HEK293 (cell line): ENCODE measurements around the gene PDE4D.

ENCODE experiments used
- BCL11A ChIP-seq: fragments of 450-650 bp; formaldehyde crosslinking; IDR thresholded peaks from 2 replicates; pipeline ENCODE4 v1.5.1; 2016; ENCODE audit warnings: low read depth, missing biosample characterization, missing genetic modification characterization
- FEZF1 ChIP-seq: fragments of 450-650 bp; formaldehyde crosslinking; IDR thresholded peaks from 2 replicates; pipeline ENCODE4 v1.5.1; 2016; ENCODE audit warnings: missing biosample characterization, missing genetic modification characterization
- INSM2 ChIP-seq: fragments of 450-650 bp; formaldehyde crosslinking; IDR thresholded peaks from 2 replicates; pipeline ENCODE4 v1.5.1; 2016; ENCODE audit warnings: missing biosample characterization, missing genetic modification characterization
- KLF10 ChIP-seq: fragments of 450-650 bp; IDR thresholded peaks from 2 replicates; pipeline ENCODE4 v1.5.1; 2018; ENCODE audit warnings: missing biosample characterization, mild to moderate bottlenecking, missing genetic modification characterization
- OSR2 ChIP-seq: fragments of 450-650 bp; formaldehyde crosslinking; IDR thresholded peaks from 2 replicates; pipeline ENCODE4 v1.5.1; 2016; ENCODE audit warnings: missing biosample characterization, missing genetic modification characterization
- SALL2 ChIP-seq: fragments of 450-650 bp; formaldehyde crosslinking; IDR thresholded peaks from 2 replicates; pipeline ENCODE4 v1.5.0; 2017; ENCODE audit warnings: missing biosample characterization, mild to moderate bottlenecking, missing genetic modification characterization, borderline replicate concordance
- SCRT1 ChIP-seq: fragments of 450-650 bp; formaldehyde crosslinking; IDR thresholded peaks from 2 replicates; pipeline ENCODE4 v1.5.1; 2016; ENCODE audit warnings: missing biosample characterization, missing genetic modification characterization, borderline replicate concordance
- SCRT2 ChIP-seq: fragments of 450-650 bp; formaldehyde crosslinking; IDR thresholded peaks from 2 replicates; pipeline ENCODE4 v1.5.1; 2016; ENCODE audit warnings: missing biosample characterization, missing genetic modification characterization
- ZBTB6 ChIP-seq: fragments of 450-650 bp; formaldehyde crosslinking; IDR thresholded peaks from 2 replicates; pipeline ENCODE4 v1.5.1; 2017; ENCODE audit warnings: missing biosample characterization, missing genetic modification characterization
- ZFP69B ChIP-seq: fragments of 450-650 bp; formaldehyde crosslinking; IDR thresholded peaks from 2 replicates; pipeline ENCODE4 v1.5.1; 2016; ENCODE audit warnings: missing biosample characterization, missing genetic modification characterization
- ZIC2 ChIP-seq: fragments of 450-650 bp; formaldehyde crosslinking; IDR thresholded peaks from 2 replicates; pipeline ENCODE4 v1.5.1; 2016; ENCODE audit warnings: missing biosample characterization, missing genetic modification characterization
- ZNF324 ChIP-seq: fragments of 450-650 bp; formaldehyde crosslinking; IDR thresholded peaks from 2 replicates; pipeline ENCODE4 v1.5.1; 2016; ENCODE audit warnings: missing biosample characterization, missing genetic modification characterization
- ZNF335 ChIP-seq: fragments of 450-650 bp; formaldehyde crosslinking; conservative IDR thresholded peaks from 2 replicates; pipeline ENCODE4 v1.5.1; 2016; ENCODE audit warnings: missing biosample characterization, missing genetic modification characterization
- ZNF362 ChIP-seq: fragments of 450-650 bp; formaldehyde crosslinking; IDR thresholded peaks from 2 replicates; pipeline ENCODE4 v1.5.1; 2016; ENCODE audit warnings: missing biosample characterization, missing genetic modification characterization
- ZNF600 ChIP-seq: fragments of 450-650 bp; formaldehyde crosslinking; IDR thresholded peaks from 2 replicates; pipeline ENCODE4 v1.5.1; 2016; ENCODE audit warnings: missing biosample characterization, missing genetic modification characterization
- ZNF610 ChIP-seq: fragments of 450-650 bp; formaldehyde crosslinking; IDR thresholded peaks from 2 replicates; pipeline ENCODE4 v1.5.1; 2016; ENCODE audit warnings: missing biosample characterization, missing genetic modification characterization, borderline replicate concordance
- ZNF654 ChIP-seq: fragments of 450-650 bp; formaldehyde crosslinking; IDR thresholded peaks from 2 replicates; pipeline ENCODE4 v1.5.1; 2016; ENCODE audit warnings: low read depth, missing biosample characterization, missing genetic modification characterization
- ZNF664 ChIP-seq: fragments of 450-650 bp; formaldehyde crosslinking; IDR thresholded peaks from 2 replicates; pipeline ENCODE4 v1.5.1; 2016; ENCODE audit warnings: missing biosample characterization, missing genetic modification characterization
- ZNF707 ChIP-seq: fragments of 450-650 bp; formaldehyde crosslinking; IDR thresholded peaks from 2 replicates; pipeline ENCODE4 v1.5.1; 2016; ENCODE audit warnings: missing biosample characterization, missing genetic modification characterization
- ZNF76 ChIP-seq: fragments of 450-650 bp; formaldehyde crosslinking; IDR thresholded peaks from 2 replicates; pipeline ENCODE4; 2016; ENCODE audit warnings: low read depth, missing biosample characterization, missing genetic modification characterization, borderline replicate concordance
- ZNF830 ChIP-seq: fragments of 450-650 bp; IDR thresholded peaks from 2 replicates; pipeline ENCODE4 v1.5.0; 2018; ENCODE audit warnings: missing biosample characterization, missing genetic modification characterization, low read depth, mild to moderate bottlenecking, moderate library complexity
- ZNF837 ChIP-seq: fragments of 450-650 bp; formaldehyde crosslinking; IDR thresholded peaks from 2 replicates; pipeline ENCODE4 v1.5.1; 2016; ENCODE audit warnings: missing biosample characterization, missing genetic modification characterization
- TF ChIP-seq, protein P1 (sequence below): fragments of 450-650 bp; IDR thresholded peaks from 2 replicates; pipeline ENCODE4 v1.5.1; 2018; ENCODE audit warnings: missing biosample characterization, mild to moderate bottlenecking, missing genetic modification characterization
- TF ChIP-seq, protein P2 (sequence below): fragments of 450-650 bp; formaldehyde crosslinking; IDR thresholded peaks from 2 replicates; pipeline ENCODE4 v1.5.1; 2017; ENCODE audit warnings: missing biosample characterization, missing genetic modification characterization
- TF ChIP-seq, protein P3 (sequence below): sonication (generic); formaldehyde crosslinking; IDR thresholded peaks from 2 replicates; pipeline ENCODE4 v1.8.1; 2022; ENCODE audit warnings: mild to moderate bottlenecking, moderate library complexity, missing genetic modification reagents
- TF ChIP-seq, protein P4 (sequence below): fragments of 450-650 bp; formaldehyde crosslinking; IDR thresholded peaks from 2 replicates; pipeline ENCODE4 v1.5.1; 2016; ENCODE audit warnings: missing biosample characterization, missing genetic modification characterization
- TF ChIP-seq, protein P5 (sequence below): fragments of 450-650 bp; formaldehyde crosslinking; IDR thresholded peaks from 2 replicates; pipeline ENCODE4 v1.5.1; 2016; ENCODE audit warnings: missing biosample characterization, missing genetic modification characterization
- TF ChIP-seq, protein P6 (sequence below): fragments of 450-650 bp; formaldehyde crosslinking; IDR thresholded peaks from 2 replicates; pipeline ENCODE4 v1.5.1; 2016; ENCODE audit warnings: missing biosample characterization, missing genetic modification characterization

PDE4D gene

GRCh38 chr5:59745415-59745863 is 148.1 kb downstream of the PDE4D start (continued):
- TF ChIP-seq BCL11A (tag by site-specific recombination), result 0 out of 2 replicates have a peak, but pooled peaks have one; percentile 23
- TF ChIP-seq ZNF610 (tag by site-specific recombination), result peak; percentile 40; the same call in 1 of the 2 replicates
- TF ChIP-seq, protein P1, sequence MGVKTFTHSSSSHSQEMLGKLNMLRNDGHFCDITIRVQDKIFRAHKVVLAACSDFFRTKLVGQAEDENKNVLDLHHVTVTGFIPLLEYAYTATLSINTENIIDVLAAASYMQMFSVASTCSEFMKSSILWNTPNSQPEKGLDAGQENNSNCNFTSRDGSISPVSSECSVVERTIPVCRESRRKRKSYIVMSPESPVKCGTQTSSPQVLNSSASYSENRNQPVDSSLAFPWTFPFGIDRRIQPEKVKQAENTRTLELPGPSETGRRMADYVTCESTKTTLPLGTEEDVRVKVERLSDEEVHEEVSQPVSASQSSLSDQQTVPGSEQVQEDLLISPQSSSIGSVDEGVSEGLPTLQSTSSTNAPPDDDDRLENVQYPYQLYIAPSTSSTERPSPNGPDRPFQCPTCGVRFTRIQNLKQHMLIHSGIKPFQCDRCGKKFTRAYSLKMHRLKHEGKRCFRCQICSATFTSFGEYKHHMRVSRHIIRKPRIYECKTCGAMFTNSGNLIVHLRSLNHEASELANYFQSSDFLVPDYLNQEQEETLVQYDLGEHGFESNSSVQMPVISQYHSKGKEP (tag by site-specific recombination), result peak; percentile 91
- TF ChIP-seq ZBTB6 (tag by site-specific recombination), result no peak
- TF ChIP-seq SALL2 (tag by site-specific recombination), result no peak
- TF ChIP-seq ZIC2 (tag by site-specific recombination), result peak; percentile 92
- TF ChIP-seq, protein P2, sequence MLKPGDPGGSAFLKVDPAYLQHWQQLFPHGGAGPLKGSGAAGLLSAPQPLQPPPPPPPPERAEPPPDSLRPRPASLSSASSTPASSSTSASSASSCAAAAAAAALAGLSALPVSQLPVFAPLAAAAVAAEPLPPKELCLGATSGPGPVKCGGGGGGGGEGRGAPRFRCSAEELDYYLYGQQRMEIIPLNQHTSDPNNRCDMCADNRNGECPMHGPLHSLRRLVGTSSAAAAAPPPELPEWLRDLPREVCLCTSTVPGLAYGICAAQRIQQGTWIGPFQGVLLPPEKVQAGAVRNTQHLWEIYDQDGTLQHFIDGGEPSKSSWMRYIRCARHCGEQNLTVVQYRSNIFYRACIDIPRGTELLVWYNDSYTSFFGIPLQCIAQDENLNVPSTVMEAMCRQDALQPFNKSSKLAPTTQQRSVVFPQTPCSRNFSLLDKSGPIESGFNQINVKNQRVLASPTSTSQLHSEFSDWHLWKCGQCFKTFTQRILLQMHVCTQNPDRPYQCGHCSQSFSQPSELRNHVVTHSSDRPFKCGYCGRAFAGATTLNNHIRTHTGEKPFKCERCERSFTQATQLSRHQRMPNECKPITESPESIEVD (tag by site-specific recombination), result peak; percentile 92
- TF ChIP-seq ZNF707, result no peak
- peak; percentile 34; the same call in 1 of the 2 replicates for TF ChIP-seq KLF10 (tag by site-specific recombination)
- TF ChIP-seq, protein P3, sequence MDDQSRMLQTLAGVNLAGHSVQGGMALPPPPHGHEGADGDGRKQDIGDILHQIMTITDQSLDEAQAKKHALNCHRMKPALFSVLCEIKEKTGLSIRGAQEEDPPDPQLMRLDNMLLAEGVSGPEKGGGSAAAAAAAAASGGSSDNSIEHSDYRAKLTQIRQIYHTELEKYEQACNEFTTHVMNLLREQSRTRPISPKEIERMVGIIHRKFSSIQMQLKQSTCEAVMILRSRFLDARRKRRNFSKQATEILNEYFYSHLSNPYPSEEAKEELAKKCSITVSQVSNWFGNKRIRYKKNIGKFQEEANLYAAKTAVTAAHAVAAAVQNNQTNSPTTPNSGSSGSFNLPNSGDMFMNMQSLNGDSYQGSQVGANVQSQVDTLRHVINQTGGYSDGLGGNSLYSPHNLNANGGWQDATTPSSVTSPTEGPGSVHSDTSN (CRISPR knock-in tag), result no peak
- peak; percentile 95 for TF ChIP-seq SCRT1 (tag by site-specific recombination)
- TF ChIP-seq FEZF1, result peak; percentile 90
- TF ChIP-seq ZNF600, result peak; percentile 88
- peak; percentile 81 for TF ChIP-seq OSR2 (tag by site-specific recombination)
- TF ChIP-seq, protein P4, sequence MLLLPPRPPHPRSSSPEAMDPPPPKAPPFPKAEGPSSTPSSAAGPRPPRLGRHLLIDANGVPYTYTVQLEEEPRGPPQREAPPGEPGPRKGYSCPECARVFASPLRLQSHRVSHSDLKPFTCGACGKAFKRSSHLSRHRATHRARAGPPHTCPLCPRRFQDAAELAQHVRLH (tag by site-specific recombination), result peak; percentile 77
- no peak for TF ChIP-seq ZNF654 (tag by site-specific recombination)
- peak; percentile 50; the same call in 1 of the 2 replicates for TF ChIP-seq ZNF76 (tag by site-specific recombination)
- TF ChIP-seq ZNF664 (tag by site-specific recombination), result no peak
- peak; percentile 75; the same call in 1 of the 2 replicates for TF ChIP-seq INSM2 (tag by site-specific recombination)
- no peak for TF ChIP-seq ZNF837
- TF ChIP-seq, protein P5, sequence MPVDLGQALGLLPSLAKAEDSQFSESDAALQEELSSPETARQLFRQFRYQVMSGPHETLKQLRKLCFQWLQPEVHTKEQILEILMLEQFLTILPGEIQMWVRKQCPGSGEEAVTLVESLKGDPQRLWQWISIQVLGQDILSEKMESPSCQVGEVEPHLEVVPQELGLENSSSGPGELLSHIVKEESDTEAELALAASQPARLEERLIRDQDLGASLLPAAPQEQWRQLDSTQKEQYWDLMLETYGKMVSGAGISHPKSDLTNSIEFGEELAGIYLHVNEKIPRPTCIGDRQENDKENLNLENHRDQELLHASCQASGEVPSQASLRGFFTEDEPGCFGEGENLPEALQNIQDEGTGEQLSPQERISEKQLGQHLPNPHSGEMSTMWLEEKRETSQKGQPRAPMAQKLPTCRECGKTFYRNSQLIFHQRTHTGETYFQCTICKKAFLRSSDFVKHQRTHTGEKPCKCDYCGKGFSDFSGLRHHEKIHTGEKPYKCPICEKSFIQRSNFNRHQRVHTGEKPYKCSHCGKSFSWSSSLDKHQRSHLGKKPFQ, result peak; percentile 52; the same call in 1 of the 2 replicates
- TF ChIP-seq ZFP69B (tag by site-specific recombination), result peak; percentile 40; the same call in 1 of the 2 replicates
- peak; percentile 86 for TF ChIP-seq ZNF362 (tag by site-specific recombination)
- peak; percentile 35 for TF ChIP-seq ZNF335 (tag by site-specific recombination)
- TF ChIP-seq ZNF324 (tag by site-specific recombination), result 0 out of 2 replicates have a peak, but pooled peaks have one; percentile 62
- peak; percentile 95 for TF ChIP-seq SCRT2 (tag by site-specific recombination)
- no peak for TF ChIP-seq ZNF830 (tag by site-specific recombination)
- TF ChIP-seq, protein P6, sequence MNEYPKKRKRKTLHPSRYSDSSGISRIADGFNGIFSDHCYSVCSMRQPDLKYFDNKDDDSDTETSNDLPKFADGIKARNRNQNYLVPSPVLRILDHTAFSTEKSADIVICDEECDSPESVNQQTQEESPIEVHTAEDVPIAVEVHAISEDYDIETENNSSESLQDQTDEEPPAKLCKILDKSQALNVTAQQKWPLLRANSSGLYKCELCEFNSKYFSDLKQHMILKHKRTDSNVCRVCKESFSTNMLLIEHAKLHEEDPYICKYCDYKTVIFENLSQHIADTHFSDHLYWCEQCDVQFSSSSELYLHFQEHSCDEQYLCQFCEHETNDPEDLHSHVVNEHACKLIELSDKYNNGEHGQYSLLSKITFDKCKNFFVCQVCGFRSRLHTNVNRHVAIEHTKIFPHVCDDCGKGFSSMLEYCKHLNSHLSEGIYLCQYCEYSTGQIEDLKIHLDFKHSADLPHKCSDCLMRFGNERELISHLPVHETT (tag by site-specific recombination), result peak; percentile 70; the same call in 1 of the 2 replicates
